Choroid plexus epithelial cell (primary cell): ENCODE results near the gene ABTB1.

ENCODE experiments used
- DNase-seq: peaks from one replicate; pipeline ENCODE4 v3.0.0-alpha.2; 2010; ENCODE audit warnings: low read depth
- H3K4me3 ChIP-seq: 2 replicates; pipeline ENCODE4 v1.5.1; 2011; ENCODE audit warnings: low read depth, mild to moderate bottlenecking, control low read depth, low read length, moderate library complexity
- CTCF ChIP-seq: conservative IDR thresholded peaks from 2 replicates; pipeline ENCODE4 v1.5.1; 2011; ENCODE audit warnings: low read depth, mild to moderate bottlenecking, control low read depth, inconsistent platforms, low read length, moderate library complexity

The ABTB1 gene

GRCh38 chr3:127717357-127718244 lies 44.8 kb downstream of the ABTB1 start:
- DNase-seq, result no peak
- H3K4me3 ChIP-seq, result no peak overlapping the region
- TF ChIP-seq CTCF, result no peak

GRCh38 chr3:127718245-127718915 lies 45.6 kb downstream of the ABTB1 start:
- DNase-seq, result no peak
- TF ChIP-seq CTCF, result no peak
- no peak overlapping the region for H3K4me3 ChIP-seq

GRCh38 chr3:127718916-127719290 lies 46.2 kb downstream of the ABTB1 start:
- TF ChIP-seq CTCF, result no peak
- DNase-seq, result no peak
- no peak overlapping the region for H3K4me3 ChIP-seq

GRCh38 chr3:127719369-127719768 lies 46.6 kb downstream of the ABTB1 start:
- no peak for DNase-seq
- no peak overlapping the region for H3K4me3 ChIP-seq
- no peak for TF ChIP-seq CTCF

GRCh38 chr3:127720161-127720823 lies 47.5 kb downstream of the ABTB1 start:
- H3K4me3 ChIP-seq, result no peak overlapping the region
- TF ChIP-seq CTCF, result no peak
- DNase-seq, result no peak

- no peak for TF ChIP-seq CTCF
- no peak overlapping the region for H3K4me3 ChIP-seq
- no peak for DNase-seq
Measured at GRCh38 chr3:127720985-127721935, 48.5 kb downstream of the ABTB1 start.
